HepG2 (cell line): ENCODE data around the gene SPATA25. TPM values are rescaled to one million over a fixed set of nuclear protein-coding genes. Genes with fewer than 3 reads are reported as not detected.

ENCODE experiments used
- CCAR2 ChIP-seq: fragments of 200-400 bp; formaldehyde crosslinking; optimal IDR thresholded peaks from 2 replicates; pipeline ENCODE3; 2018; ENCODE audit warnings: low read depth, mild to moderate bottlenecking, low read length, moderate library complexity
- ELF3 ChIP-seq: IDR thresholded peaks from 2 replicates; pipeline ENCODE4 v1.6.1; 2016; ENCODE audit warnings: missing genetic modification reagents, missing compliant biosample characterization
- FOXA3 ChIP-seq: IDR thresholded peaks from 2 replicates; pipeline ENCODE4 v1.6.1; 2016; ENCODE audit warnings: missing genetic modification reagents, missing compliant biosample characterization
- FOXC1 ChIP-seq: sonication (generic); formaldehyde crosslinking; IDR thresholded peaks from 2 replicates; pipeline ENCODE4 v1.8.0; 2022; ENCODE audit warnings: mild to moderate bottlenecking, missing genetic modification reagents, borderline replicate concordance
- GABPA ChIP-seq, 2 experiments: IDR thresholded peaks; 2 replicates each; pipeline ENCODE4 v1.6.1; 2011 to 2016; ENCODE audit warnings: low read depth in 2 of 2, low read length in 1 of 2, missing biosample characterization in 1 of 2, missing genetic modification characterization in 1 of 2
- GATAD2A ChIP-seq: IDR thresholded peaks from 2 replicates; pipeline ENCODE4 v1.6.1; 2016
- GFI1 ChIP-seq: sonication (generic); formaldehyde crosslinking; IDR thresholded peaks from 2 replicates; pipeline ENCODE4 v1.5.0; 2020; ENCODE audit warnings: missing genetic modification reagents, mild to moderate bottlenecking, borderline replicate concordance
- HHEX ChIP-seq: IDR thresholded peaks from 2 replicates; pipeline ENCODE4 v1.6.1; 2016; ENCODE audit warnings: control low read depth
- HNF4G ChIP-seq, 2 experiments: sonication (generic) in 1 of 2; formaldehyde crosslinking in 1 of 2; IDR thresholded peaks; 2 replicates each; pipeline versions ENCODE4 v1.4.0 to v1.6.1; 2011 to 2020; ENCODE audit warnings: borderline replicate concordance in 2 of 2, low read depth in 2 of 2, mild to moderate bottlenecking in 2 of 2, low read length in 1 of 2, missing genetic modification reagents in 1 of 2, moderate library complexity in 1 of 2
- KDM1A ChIP-seq: IDR thresholded peaks from 2 replicates; pipeline ENCODE4 v1.6.1; 2016; ENCODE audit warnings: missing compliant biosample characterization
- NR1H2 ChIP-seq: sonication (generic); formaldehyde crosslinking; IDR thresholded peaks from 2 replicates; pipeline ENCODE4 v1.8.1; 2022; ENCODE audit warnings: low read depth, missing genetic modification reagents, borderline replicate concordance
- PLRG1 ChIP-seq: fragments of 450-650 bp; conservative IDR thresholded peaks from 2 replicates; pipeline ENCODE4 v1.6.1; 2016
- SAP130 ChIP-seq: IDR thresholded peaks from 2 replicates; pipeline ENCODE4 v1.6.1; 2016; ENCODE audit warnings: low read depth
- SMYD3 ChIP-seq: sonication (generic); formaldehyde crosslinking; IDR thresholded peaks from 2 replicates; pipeline ENCODE4 v1.8.1; 2023; ENCODE audit warnings: mild to moderate bottlenecking, missing genetic modification reagents
- SOX13 ChIP-seq, 3 experiments: fragments of 450-650 bp in 1 of 3; sonication (generic) in 1 of 3; formaldehyde crosslinking in 1 of 3; IDR thresholded peaks in 2 of 3; conservative IDR thresholded peaks in 1 of 3; 2 replicates each; pipeline versions ENCODE4 v1.5.0 to v1.6.1; 2016 to 2020; ENCODE audit warnings: antibody characterized with exemption in 1 of 3, mild to moderate bottlenecking in 1 of 3, missing compliant biosample characterization in 1 of 3, missing genetic modification reagents in 1 of 3, moderate library complexity in 1 of 3
- SP5 ChIP-seq: IDR thresholded peaks from 2 replicates; pipeline ENCODE4 v1.6.1; 2016; ENCODE audit warnings: low read depth, borderline replicate concordance
- ZBTB37 ChIP-seq: sonication (generic); formaldehyde crosslinking; IDR thresholded peaks from 2 replicates; pipeline ENCODE4 v1.4.0; 2020; ENCODE audit warnings: mild to moderate bottlenecking, missing genetic modification reagents
- ZFP91 ChIP-seq: sonication (generic); formaldehyde crosslinking; IDR thresholded peaks from 2 replicates; pipeline ENCODE4 v1.9.0; 2022; ENCODE audit warnings: missing genetic modification reagents, mild to moderate bottlenecking, borderline replicate concordance
- ZMYM4 ChIP-seq: sonication (generic); formaldehyde crosslinking; IDR thresholded peaks from 2 replicates; pipeline ENCODE4 v1.8.1; 2023; ENCODE audit warnings: mild to moderate bottlenecking, missing genetic modification reagents
- ZNF121 ChIP-seq: sonication (generic); formaldehyde crosslinking; IDR thresholded peaks from 2 replicates; pipeline ENCODE4 v1.5.0; 2020; ENCODE audit warnings: mild to moderate bottlenecking, missing genetic modification reagents
- ZNF264 ChIP-seq: sonication (generic); formaldehyde crosslinking; IDR thresholded peaks from 2 replicates; pipeline ENCODE4 v1.4.0; 2020; ENCODE audit warnings: missing genetic modification reagents
- ZNF274 ChIP-seq: sonication (generic); formaldehyde crosslinking; IDR thresholded peaks from 2 replicates; pipeline ENCODE4 v1.5.1; 2020; ENCODE audit warnings: mild to moderate bottlenecking, missing genetic modification reagents
- ZNF292 ChIP-seq: sonication (generic); formaldehyde crosslinking; IDR thresholded peaks from 2 replicates; pipeline ENCODE4 v1.8.1; 2022; ENCODE audit warnings: mild to moderate bottlenecking, low read depth, missing genetic modification reagents, borderline replicate concordance
- ZNF460 ChIP-seq: sonication (generic); formaldehyde crosslinking; IDR thresholded peaks from 2 replicates; pipeline ENCODE4 v1.5.1; 2020; ENCODE audit warnings: missing genetic modification reagents, mild to moderate bottlenecking, borderline replicate concordance
- ZNF557 ChIP-seq: sonication (generic); formaldehyde crosslinking; IDR thresholded peaks from 2 replicates; pipeline ENCODE4 v1.4.0; 2020; ENCODE audit warnings: missing genetic modification reagents
- ZNF772 ChIP-seq: sonication (generic); formaldehyde crosslinking; IDR thresholded peaks from 2 replicates; pipeline ENCODE4 v1.5.0; 2020; ENCODE audit warnings: mild to moderate bottlenecking, missing genetic modification reagents
- polyA plus RNA-seq, 8 experiments: library from polyadenylated mRNA; depleted of rRNA in 3 of 8; stranded (reverse) in 7 of 8; unstranded in 1 of 8; fragments of >200 nt; fragmentation: Illumina TruSeq in 4 of 8; extraction: Trizol in 4 of 8; gene quantifications; 2 replicates each; pipeline versions ENCODE4 v1.2.1 to v1.2.3, GENCODE V29; 2011 to 2016; ENCODE audit warnings: low read depth in 4 of 8, missing spikeins in 1 of 8, mixed read lengths in 1 of 8; ENCODE audit not compliant: insufficient read depth in 1 of 8
- total RNA-seq, 5 experiments: library from RNA; depleted of rRNA; stranded (reverse); fragments of >200 nt; fragmentation: Illumina TruSeq; extraction: Trizol; gene quantifications; 2 replicates each; pipeline ENCODE4 v1.2.3, GENCODE V29; 2016; ENCODE audit warnings: low read depth in 1 of 5

SPATA25 gene
- total and polyA plus RNA-seq, 2 of the 13 experiments (the other 11 are each of a cell fraction or from before 2014, with no cell fraction given): 4.8 to 7.6 TPM

GRCh38 chr20:45861221-45862075 is 26.0 kb downstream of the SPATA25 start (continued):
- TF ChIP-seq FOXC1 (CRISPR knock-in tag) (0 out of 2 replicates have a peak, but pooled peaks have one; percentile 36), SAP130 (CRISPR knock-in tag) (0 out of 2 replicates have a peak, but pooled peaks have one; percentile 35), ZNF292 (CRISPR knock-in tag) (peak; percentile 40; the same call in 1 of the 2 replicates), GATAD2A (CRISPR knock-in tag) (peak; percentile 42; the same call in 1 of the 2 replicates), SP5 (CRISPR knock-in tag) (peak; percentile 75), FOXA3 (0 out of 2 replicates have a peak, but pooled peaks have one; percentile 21), ZFP91 (peak; percentile 27; the same call in 1 of the 2 replicates), ELF3 (CRISPR knock-in tag) (0 out of 2 replicates have a peak, but pooled peaks have one; percentile 32), GABPA (IDR thresholded peaks at IDR 0.05; ENCODE audit: low read depth, low read length) (no peak), GABPA (CRISPR knock-in tag; IDR thresholded peaks at IDR 0.05; ENCODE audit: low read depth) (peak; percentile 48; the same call in 1 of the 2 replicates), SMYD3 (CRISPR knock-in tag) (0 out of 2 replicates have a peak, but pooled peaks have one; percentile 24), ZNF460 (peak; percentile 60; the same call in 1 of the 2 replicates), PLRG1 (no peak), NR1H2 (CRISPR knock-in tag) (0 out of 2 replicates have a peak, but pooled peaks have one; percentile 44), ZBTB37 (CRISPR knock-in tag) (no peak), HHEX (no peak), GFI1 (CRISPR knock-in tag) (peak; percentile 82; the same call in 1 of the 2 replicates), SOX13 (IDR thresholded peaks at IDR 0.05) (no peak), SOX13 (CRISPR knock-in tag; conservative IDR thresholded peaks at IDR 0.05 in 1 of 2, IDR thresholded peaks at IDR 0.05 in 1 of 2) (peak in 1 of 2 experiments; percentile 35; a peak in 1 of 4 replicates), KDM1A (CRISPR knock-in tag) (peak; percentile 38; the same call in 1 of the 2 replicates), HNF4G (IDR thresholded peaks at IDR 0.05; ENCODE audit: borderline replicate concordance, low read depth, low read length) (peak; percentile 39; the same call in 1 of the 2 replicates), HNF4G (CRISPR knock-in tag; IDR thresholded peaks at IDR 0.05; ENCODE audit: borderline replicate concordance, low read depth) (no peak), ZNF121 (CRISPR knock-in tag) (peak; percentile 99), ZNF557 (CRISPR knock-in tag) (peak; percentile 49; the same call in 1 of the 2 replicates), ZNF772 (CRISPR knock-in tag) (peak; percentile 61; the same call in 1 of the 2 replicates), ZMYM4 (CRISPR knock-in tag) (peak; percentile 26; the same call in 1 of the 2 replicates), CCAR2 (no peak), ZNF264 (CRISPR knock-in tag) (0 out of 2 replicates have a peak, but pooled peaks have one; percentile 22), ZNF274 (CRISPR knock-in tag) (peak; percentile 58; the same call in 1 of the 2 replicates)
